Activated T-helper 17 cell treated with anti-CD3 and anti-CD28 coated beads, Interleukin-2, amount 50 U/mL, for 72 hours (primary cell): ENCODE measurements around the gene KLHL26. TPM values are rescaled to one million over a fixed set of nuclear protein-coding genes. Genes with fewer than 3 reads are reported as not detected.

ENCODE experiments used
- ATAC-seq: fragments of 150-1000 bp; cut with Tn5 transposase; replicated peaks from 2 replicates; pipeline ENCODE4 v1.10.0; 2021; ENCODE audit warnings: mild to moderate bottlenecking, moderate library complexity
- H3K27ac Mint-ChIP-seq: one replicate; pipeline ENCODE4 v1.8.0; 2022; ENCODE audit warnings: mixed read lengths
- H3K27me3 Mint-ChIP-seq: one replicate; pipeline ENCODE4 v1.8.0; 2022; ENCODE audit warnings: mixed read lengths
- H3K36me3 Mint-ChIP-seq: one replicate; pipeline ENCODE4 v1.8.0; 2022; ENCODE audit warnings: low read depth, mild to moderate bottlenecking, mixed read lengths
- H3K4me1 Mint-ChIP-seq: one replicate; pipeline ENCODE4 v1.8.0; 2022; ENCODE audit warnings: mixed read lengths
- H3K4me3 Mint-ChIP-seq: one replicate; pipeline ENCODE4 v1.8.0; 2022; ENCODE audit warnings: mild to moderate bottlenecking, mixed read lengths
- H3K9me3 Mint-ChIP-seq: one replicate; pipeline ENCODE4 v1.8.0; 2022; ENCODE audit warnings: mixed read lengths
- total RNA-seq, 2 donors: library from RNA; stranded (reverse); gene quantifications; one replicate each; pipeline ENCODE4 v1.2.3, GENCODE V29; 2022

The KLHL26 gene
- total RNA-seq, 2 donors from 2014 or later, result 10.6 to 11.4 TPM

DNA sequence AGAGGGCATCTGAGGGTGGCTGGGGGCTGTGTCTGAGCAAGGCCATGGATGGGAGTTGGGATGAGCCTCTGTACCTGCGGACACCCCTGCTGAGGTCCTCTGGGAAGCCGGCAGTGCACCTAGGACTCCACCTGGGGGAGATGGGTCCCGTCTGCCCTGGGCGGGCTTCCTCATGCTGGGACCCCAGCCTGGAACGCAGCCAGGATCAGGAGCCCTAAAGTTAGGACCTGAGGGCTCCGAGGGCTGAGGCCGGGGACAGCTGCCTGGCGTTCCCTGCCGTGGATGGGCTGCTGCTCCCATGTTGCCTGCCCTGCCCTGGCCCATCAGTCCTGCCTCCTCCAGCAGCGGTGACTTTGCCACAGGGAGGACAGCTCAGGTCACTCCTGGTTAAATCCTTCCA is 72.7 kb downstream of the KLHL26 start:
- no peak overlapping the region for H3K4me3 Mint-ChIP-seq
- no peaks in the 10 kb centered on the region for H3K36me3 Mint-ChIP-seq
- H3K27me3 Mint-ChIP-seq, result no peaks in the 10 kb centered on the region
- H3K9me3 Mint-ChIP-seq, result no peaks in the 10 kb centered on the region
- ATAC-seq, result no peak
- no peaks in the 10 kb centered on the region for H3K4me1 Mint-ChIP-seq
- no peak overlapping the region for H3K27ac Mint-ChIP-seq

- no peak overlapping the region for H3K4me3 Mint-ChIP-seq
- no peaks in the 10 kb centered on the region for H3K36me3 Mint-ChIP-seq
- ATAC-seq, result no peak
- no peaks in the 10 kb centered on the region for H3K9me3 Mint-ChIP-seq
- no peaks in the 10 kb centered on the region for H3K4me1 Mint-ChIP-seq
- no peak overlapping the region for H3K27ac Mint-ChIP-seq
- H3K27me3 Mint-ChIP-seq, result no peaks in the 10 kb centered on the region
Observed at GRCh38 chr19:18710186-18710585, 73.4 kb downstream of the KLHL26 start.

- Mint-ChIP-seq H3K4me1 (no peaks in the 10 kb centered on the region), H3K36me3 (no peaks in the 10 kb centered on the region), H3K9me3 (no peaks in the 10 kb centered on the region), H3K27me3 (no peaks in the 10 kb centered on the region), H3K27ac (no peak overlapping the region), H3K4me3 (no peak overlapping the region)
- no peak for ATAC-seq
Observed at GRCh38 chr19:18710996-18711751, 74.3 kb downstream of the KLHL26 start.

GRCh38 chr19:18711893-18712292 is 75.1 kb downstream of the KLHL26 start:
- H3K9me3 Mint-ChIP-seq, result no peaks in the 10 kb centered on the region
- no peak overlapping the region for H3K4me3 Mint-ChIP-seq
- no peak for ATAC-seq
- peaks cover 6% of the 10 kb centered on the region for H3K4me1 Mint-ChIP-seq
- H3K27me3 Mint-ChIP-seq, result no peaks in the 10 kb centered on the region
- H3K36me3 Mint-ChIP-seq, result no peaks in the 10 kb centered on the region
- H3K27ac Mint-ChIP-seq, result no peak overlapping the region

DNA sequence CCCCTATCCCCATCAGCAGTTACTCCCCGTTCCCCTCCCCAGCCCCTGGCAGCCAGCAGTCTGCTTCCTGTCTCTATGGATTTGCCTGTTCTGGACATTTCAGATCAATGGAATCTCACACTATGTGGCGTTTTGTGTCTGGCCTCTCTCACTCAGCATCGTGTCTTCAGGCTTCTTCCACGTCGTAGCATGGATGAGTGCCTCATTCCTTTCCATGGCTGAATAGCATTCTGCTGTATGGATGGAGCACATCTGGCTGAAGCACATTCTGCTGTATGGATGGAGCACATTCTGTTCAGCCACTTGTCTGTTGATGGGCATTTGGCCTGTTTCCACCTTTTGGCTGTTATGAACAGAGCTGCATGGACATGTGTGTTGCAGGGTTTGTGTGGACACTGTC is 76.2 kb downstream of the KLHL26 start:
- H3K9me3 Mint-ChIP-seq, result no peaks in the 10 kb centered on the region
- H3K27ac Mint-ChIP-seq, result no peak overlapping the region
- ATAC-seq, result no peak
- H3K27me3 Mint-ChIP-seq, result no peaks in the 10 kb centered on the region
- H3K36me3 Mint-ChIP-seq, result no peaks in the 10 kb centered on the region
- peaks cover 7% of the 10 kb centered on the region for H3K4me1 Mint-ChIP-seq
- no peak overlapping the region for H3K4me3 Mint-ChIP-seq

- ATAC-seq, result no peak
- Mint-ChIP-seq H3K36me3 (no peaks in the 10 kb centered on the region), H3K27ac (no peak overlapping the region), H3K27me3 (no peaks in the 10 kb centered on the region), H3K4me3 (no peak overlapping the region), H3K4me1 (peaks cover 9% of the 10 kb centered on the region), H3K9me3 (no peaks in the 10 kb centered on the region)
Observed at GRCh38 chr19:18713550-18714117, 76.8 kb downstream of the KLHL26 start.

DNA sequence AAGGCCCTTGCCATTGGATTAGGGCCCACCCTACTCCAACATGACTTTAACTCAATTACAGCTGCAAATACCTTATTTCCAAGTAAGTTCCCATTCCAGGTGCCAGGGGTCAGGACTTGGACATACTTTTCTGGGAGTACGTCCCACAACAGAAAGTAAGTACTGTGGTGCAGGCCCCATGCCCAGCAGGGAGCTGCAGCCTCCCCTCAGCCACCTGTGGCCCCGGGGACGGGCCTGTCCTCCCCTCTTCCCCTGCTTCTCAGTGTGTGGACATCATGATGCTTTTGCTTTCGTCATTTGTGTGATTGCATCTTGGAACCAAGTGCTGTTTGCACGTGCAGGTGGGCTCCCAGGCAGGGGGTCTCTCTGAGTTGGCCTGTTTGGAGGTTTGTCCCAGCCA is 78.6 kb downstream of the KLHL26 start:
- no peaks in the 10 kb centered on the region for H3K27me3 Mint-ChIP-seq
- no peaks in the 10 kb centered on the region for H3K36me3 Mint-ChIP-seq
- no peak for ATAC-seq
- H3K27ac Mint-ChIP-seq, result no peak overlapping the region
- H3K4me1 Mint-ChIP-seq, result peaks cover 11% of the 10 kb centered on the region
- H3K4me3 Mint-ChIP-seq, result no peak overlapping the region
- no peaks in the 10 kb centered on the region for H3K9me3 Mint-ChIP-seq

DNA sequence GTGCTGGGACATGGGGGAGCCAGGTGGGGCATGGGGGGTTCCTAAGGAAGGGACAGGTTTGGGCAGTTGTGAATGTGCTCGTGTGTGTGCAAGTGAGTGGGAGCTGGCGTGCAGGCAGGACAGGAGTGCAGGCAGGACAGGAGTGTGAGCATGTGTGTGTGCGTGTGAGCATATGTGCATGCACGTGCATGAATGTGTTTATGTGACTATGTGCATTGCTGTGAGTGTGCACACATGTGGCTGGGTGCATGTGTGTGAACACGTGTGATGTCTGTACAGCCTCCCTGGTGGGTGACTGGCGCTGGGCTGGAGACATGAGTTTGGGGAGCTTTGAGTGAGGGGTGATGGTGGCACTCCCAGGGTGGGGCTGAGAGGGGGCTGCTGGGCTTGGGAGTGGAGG is 80.0 kb downstream of the KLHL26 start:
- no peak for ATAC-seq
- Mint-ChIP-seq H3K36me3 (no peaks in the 10 kb centered on the region), H3K4me3 (no peak overlapping the region), H3K27ac (no peak overlapping the region), H3K4me1 (peaks cover 15% of the 10 kb centered on the region), H3K9me3 (no peaks in the 10 kb centered on the region), H3K27me3 (no peaks in the 10 kb centered on the region)

DNA sequence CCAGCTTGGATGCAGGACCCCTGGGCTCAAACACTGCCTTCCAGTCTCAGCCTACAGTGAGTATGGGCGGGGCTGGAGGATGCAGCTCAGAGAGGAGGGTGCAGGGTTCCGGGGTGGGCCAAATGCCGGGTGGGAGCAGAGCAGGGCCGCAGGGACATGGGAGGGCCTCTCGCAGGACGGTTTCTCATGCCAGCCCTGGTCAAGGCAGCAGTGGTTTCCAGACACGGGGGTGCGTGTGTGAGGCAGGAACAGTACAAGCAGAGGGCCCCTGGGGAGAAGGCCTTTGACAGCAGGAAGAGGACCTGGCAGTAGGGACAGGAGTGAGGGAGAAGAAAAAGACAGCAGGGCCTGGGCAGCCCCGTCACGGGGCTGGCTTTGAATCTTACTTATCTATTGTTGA is 80.8 kb downstream of the KLHL26 start:
- no peaks in the 10 kb centered on the region for H3K9me3 Mint-ChIP-seq
- no peak for ATAC-seq
- H3K27ac Mint-ChIP-seq, result no peak overlapping the region
- H3K4me1 Mint-ChIP-seq, result peaks cover 15% of the 10 kb centered on the region
- no peaks in the 10 kb centered on the region for H3K36me3 Mint-ChIP-seq
- no peak overlapping the region for H3K4me3 Mint-ChIP-seq
- no peaks in the 10 kb centered on the region for H3K27me3 Mint-ChIP-seq

- no peak for ATAC-seq
- Mint-ChIP-seq H3K27me3 (no peaks in the 10 kb centered on the region), H3K9me3 (no peaks in the 10 kb centered on the region), H3K27ac (peak overlapping the region; percentile 37), H3K4me1 (peaks cover 15% of the 10 kb centered on the region), H3K36me3 (no peaks in the 10 kb centered on the region), H3K4me3 (no peak overlapping the region)
Observed at GRCh38 chr19:18718015-18718526, 81.2 kb downstream of the KLHL26 start.

- Mint-ChIP-seq H3K4me3 (no peak overlapping the region), H3K36me3 (no peaks in the 10 kb centered on the region), H3K27me3 (no peaks in the 10 kb centered on the region), H3K9me3 (no peaks in the 10 kb centered on the region), H3K4me1 (peaks cover 15% of the 10 kb centered on the region), H3K27ac (peak overlapping the region; percentile 37)
- no peak for ATAC-seq
Observed at GRCh38 chr19:18718846-18719458, 82.1 kb downstream of the KLHL26 start.

DNA sequence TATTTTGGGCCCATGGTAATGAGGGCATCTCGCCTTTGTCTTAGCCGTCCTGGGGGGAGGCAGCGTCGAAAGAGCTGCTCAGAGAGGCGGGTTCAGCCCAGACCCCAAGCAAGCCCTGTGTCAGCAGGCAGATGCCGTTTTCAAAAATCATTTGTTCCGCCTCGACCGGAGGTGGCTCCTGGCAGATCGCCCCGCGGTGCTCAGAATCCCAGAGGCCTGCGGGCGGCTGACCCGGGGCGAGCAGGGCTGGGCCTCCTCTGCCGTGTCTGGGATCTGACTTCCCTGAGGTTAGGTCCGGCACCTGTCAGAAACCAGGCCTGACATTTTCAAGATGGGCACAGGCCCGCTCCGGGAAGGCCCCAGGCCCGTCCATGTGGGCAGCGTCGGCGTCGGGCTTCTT is 82.7 kb downstream of the KLHL26 start:
- peaks cover 15% of the 10 kb centered on the region for H3K4me1 Mint-ChIP-seq
- H3K36me3 Mint-ChIP-seq, result no peaks in the 10 kb centered on the region
- no peak overlapping the region for H3K4me3 Mint-ChIP-seq
- no peak for ATAC-seq
- no peak overlapping the region for H3K27ac Mint-ChIP-seq
- no peaks in the 10 kb centered on the region for H3K27me3 Mint-ChIP-seq
- H3K9me3 Mint-ChIP-seq, result no peaks in the 10 kb centered on the region
